ENCODE data around the gene TYRP1.

Gene TYRP1

GRCh38 chr9:12698266-12698665 lies 5.1 kb downstream of the TYRP1 start:
- no peak for DNase-seq

- DNase-seq = no peak
Measured at GRCh38 chr9:12698986-12699385, 5.8 kb downstream of the TYRP1 start.

GRCh38 chr9:12699529-12699928 lies 6.3 kb downstream of the TYRP1 start:
- no peak for DNase-seq

- no peak for DNase-seq
Measured at GRCh38 chr9:12701126-12701525, 7.9 kb downstream of the TYRP1 start.

- DNase-seq = peak; percentile 60 to 71
Measured at GRCh38 chr9:12702160-12702758, 9.1 kb downstream of the TYRP1 start.

GRCh38 chr9:12703996-12704395 lies 10.8 kb downstream of the TYRP1 start:
- DNase-seq = no peak

GRCh38 chr9:12705738-12706391 lies 12.7 kb downstream of the TYRP1 start:
- no peak for DNase-seq

- DNase-seq = no peak
Measured at GRCh38 chr9:12708562-12709298, 15.5 kb downstream of the TYRP1 start.

GRCh38 chr9:12712532-12712931 lies 19.3 kb downstream of the TYRP1 start:
- DNase-seq = no peak

GRCh38 chr9:12715268-12715667 lies 22.1 kb downstream of the TYRP1 start:
- no peak for DNase-seq

GRCh38 chr9:12716823-12717600 lies 23.8 kb downstream of the TYRP1 start:
- DNase-seq = no peak

GRCh38 chr9:12717907-12718306 lies 24.7 kb downstream of the TYRP1 start:
- DNase-seq = no peak

- DNase-seq = no peak
Measured at GRCh38 chr9:12718482-12719026, 25.4 kb downstream of the TYRP1 start.

- DNase-seq = peak; percentile 22 to 52
Measured at GRCh38 chr9:12719431-12719830, 26.2 kb downstream of the TYRP1 start.

GRCh38 chr9:12720551-12720950 lies 27.4 kb downstream of the TYRP1 start:
- no peak for DNase-seq

GRCh38 chr9:12722131-12722530 lies 28.9 kb downstream of the TYRP1 start:
- DNase-seq = no peak

GRCh38 chr9:12723409-12724028 lies 30.3 kb downstream of the TYRP1 start:
- DNase-seq = peak in 1 of 2 experiments; percentile 42

- DNase-seq = no peak
Measured at GRCh38 chr9:12726795-12727194, 33.6 kb downstream of the TYRP1 start.

GRCh38 chr9:12730198-12730597 lies 37.0 kb downstream of the TYRP1 start:
- DNase-seq = no peak

- no peak for DNase-seq
Measured at GRCh38 chr9:12730927-12731326, 37.7 kb downstream of the TYRP1 start.

GRCh38 chr9:12732971-12733370 lies 39.8 kb downstream of the TYRP1 start:
- no peak for DNase-seq

- peak; percentile 10 to 29 for DNase-seq
Measured at GRCh38 chr9:12735665-12736064, 42.5 kb downstream of the TYRP1 start.

- no peak for DNase-seq
Measured at GRCh38 chr9:12737871-12738270, 44.7 kb downstream of the TYRP1 start.
